Measurements from ENCODE around the gene EHHADH.

DNA sequence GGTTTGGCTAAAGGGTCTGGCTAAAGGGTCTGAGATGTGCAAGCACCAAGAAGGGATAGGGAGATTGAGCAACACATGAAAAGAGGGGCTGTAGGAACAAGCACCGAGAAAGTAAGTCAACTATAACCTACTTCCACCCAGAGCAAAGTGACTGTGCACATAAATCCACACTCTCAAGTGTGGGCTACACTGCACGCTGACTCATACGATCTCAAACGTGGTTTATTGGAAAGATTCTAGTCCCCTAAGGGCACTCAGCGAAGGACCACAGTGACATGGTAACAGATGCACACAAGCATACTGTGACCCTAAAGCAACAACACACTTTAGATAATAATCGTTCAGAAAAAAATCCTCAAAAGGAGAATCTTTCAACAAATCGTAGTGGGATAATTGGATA, 48.0 kb downstream of the EHHADH start:
- TF ChIP-seq CTCF (IDR thresholded peaks at IDR 0.05): no peak
- TF ChIP-seq EZH2 (IDR thresholded peaks at IDR 0.05): no peak
- no peak for TF ChIP-seq EZH2phosphoT487 (IDR thresholded peaks at IDR 0.05)
